ENCODE data around the gene CLIC1. TPM values are rescaled to one million over a fixed set of nuclear protein-coding genes. Genes with fewer than 3 reads are reported as not detected.

Gene CLIC1
- total RNA-seq, 2 experiments from 2014 or later, result 314 to 413 TPM

GRCh38 chr6:31715022-31715958, 21.0 kb downstream of the CLIC1 start, which contains the start of gene LY6G6D:
TSS of gene LY6G6D (plus strand) at chr6:31715348. CDS start at chr6:31715356, 8 bp downstream.
- POLR2A ChIA-PET, result interaction anchor here (1.0 to 1.7 kb wide), 2 partner anchors 10 to 25 kb away, joined by 3 to 7 read pairs; no protein-coding TSS in a partner anchor
- intact Hi-C loops (cut with micrococcal nuclease; ENCODE audit: unreplicated experiment), result no loop called here
- BruUV-seq (replicated peaks), result no TSS peak

GRCh38 chr6:31713991-31714684, 22.2 kb downstream of the CLIC1 start:
- H3K4me1 ChIP-seq (ENCODE audit: insufficient read depth, low read length, poor library complexity, severe bottlenecking), result peaks cover 10% of the 10 kb centered on the region
- ChIA-PET CTCF (ENCODE audit: unreplicated experiment) (interaction anchor here (0.5 kb wide), 1 partner anchor 121 kb away, joined by 7 read pairs; no protein-coding TSS in a partner anchor), POLR2A (interaction anchor here (0.5 to 1.7 kb wide), 5 partner anchors 11 to 24 kb away, joined by 3 to 7 read pairs (median 3); no protein-coding TSS in a partner anchor)
- no peaks in the 10 kb centered on the region for H4K20me1 ChIP-seq (ENCODE audit: insufficient read depth, low read length)
- H2AFZ ChIP-seq (ENCODE audit: low read length), result no peak overlapping the region
- H3K9me2 ChIP-seq (ENCODE audit: insufficient read depth, low read length), result no peaks in the 10 kb centered on the region
- no peak for TF ChIP-seq EZH2phosphoT487 (IDR thresholded peaks at IDR 0.05; ENCODE audit: borderline replicate concordance, low read depth, low read length)
- TF ChIP-seq CTCF (conservative IDR thresholded peaks at IDR 0.05; ENCODE audit: low read length), result no peak
- H3K4me2 ChIP-seq (ENCODE audit: low read length), result no peak overlapping the region
- DNase-seq (ENCODE audit: low spot score), result no peak
- BruUV-seq (replicated peaks), result no TSS peak
- no peak overlapping the region for H3K4me3 ChIP-seq (ENCODE audit: low read depth, low read length, poor library complexity, severe bottlenecking)
- intact Hi-C loops (cut with micrococcal nuclease; ENCODE audit: unreplicated experiment), result no loop called here
- H3K36me3 ChIP-seq (ENCODE audit: insufficient read depth, low read length), result no peaks in the 10 kb centered on the region
- H3K9me3 ChIP-seq (ENCODE audit: low read length), result no peaks in the 10 kb centered on the region
- no peak overlapping the region for H3K27ac ChIP-seq (ENCODE audit: low read depth, low read length, poor library complexity, severe bottlenecking)
- H3K79me2 ChIP-seq (ENCODE audit: insufficient read depth, low read depth, low read length), result no peaks in the 10 kb centered on the region

More at GRCh38 chr6:31715022-31715958, 21.0 kb downstream of the CLIC1 start, which contains the start of gene LY6G6D:
- Histone ChIP-seq H2AFZ (ENCODE audit: low read length) (no peak within 1 kb of the TSS), H3K9me2 (ENCODE audit: insufficient read depth, low read length) (no peaks in the 10 kb centered on the region), H3K27ac (ENCODE audit: low read depth, low read length, poor library complexity, severe bottlenecking) (no peak within 1 kb of the TSS), H3K9me3 (ENCODE audit: low read length) (no peaks in the 10 kb centered on the region), H4K20me1 (ENCODE audit: insufficient read depth, low read length) (no peaks in the 10 kb centered on the region), H3K4me3 (ENCODE audit: low read depth, low read length, poor library complexity, severe bottlenecking) (no peak within 1 kb of the TSS), H3K4me1 (ENCODE audit: insufficient read depth, low read length, poor library complexity, severe bottlenecking) (peaks cover 9% of the 10 kb centered on the region), H3K36me3 (ENCODE audit: insufficient read depth, low read length) (no peaks in the 10 kb centered on the region), H3K4me2 (ENCODE audit: low read length) (no peak within 1 kb of the TSS), H3K79me2 (ENCODE audit: insufficient read depth, low read depth, low read length) (no peaks in the 10 kb centered on the region)
- CTCF ChIA-PET (ENCODE audit: unreplicated experiment), result no interaction called here
- no peak for TF ChIP-seq EZH2phosphoT487 (IDR thresholded peaks at IDR 0.05; ENCODE audit: borderline replicate concordance, low read depth, low read length)
- TF ChIP-seq CTCF (conservative IDR thresholded peaks at IDR 0.05; ENCODE audit: low read length), result no peak
- DNase-seq (ENCODE audit: low spot score), result no peak

Data from OCI-LY7 (cell line).